Esophagus muscularis mucosa (tissue), 4 donors: ENCODE measurements around the gene SECTM1. TPM values are rescaled to one million over a fixed set of nuclear protein-coding genes. Genes with fewer than 3 reads are reported as not detected.

Experiments used
- DNase-seq: peaks from one replicate; pipeline ENCODE4 v3.0.0-alpha.2; 2017; ENCODE audit errors: extremely low spot score
- H3K27ac ChIP-seq, 4 donors: fragments of 200-600 bp; sonication (generic); replicated peaks in 1 of 4; 1 replicate in 3 of 4; 2 replicates in 1 of 4; pipeline ENCODE4 v1.5.1; 2016 to 2019; ENCODE audit warnings: mild to moderate bottlenecking in 1 of 4
- H3K27me3 ChIP-seq, 4 donors: fragments of 200-600 bp; sonication (generic); one replicate each; pipeline versions ENCODE4 v1.5.1 to v1.6.0; 2016 to 2019
- H3K36me3 ChIP-seq, 4 donors: fragments of 200-600 bp; sonication (generic); one replicate each; pipeline ENCODE4 v1.5.1; 2016 to 2019
- H3K4me1 ChIP-seq, 4 donors: fragments of 200-600 bp; sonication (generic); one replicate each; pipeline ENCODE4 v1.5.1; 2016 to 2019
- H3K4me3 ChIP-seq, 4 donors: fragments of 200-600 bp; sonication (generic); 1 replicate in 2 of 4; 2 replicates in 2 of 4; pipeline ENCODE4 v1.5.1; 2016 to 2019; ENCODE audit warnings: mild to moderate bottlenecking in 4 of 4, moderate library complexity in 1 of 4
- H3K9me3 ChIP-seq, 4 donors: fragments of 200-600 bp; sonication (generic); 1 replicate in 3 of 4; 2 replicates in 1 of 4; pipeline ENCODE4 v1.5.1; 2016 to 2019
- EP300 ChIP-seq: sonication (generic); formaldehyde crosslinking; IDR thresholded peaks from one replicate; pipeline ENCODE4 v1.6.1; 2017; ENCODE audit warnings: antibody characterized with exemption
- POLR2A ChIP-seq: fragments of 450-650 bp; IDR thresholded peaks from one replicate; pipeline ENCODE4 v1.6.1; 2017; ENCODE audit warnings: antibody characterized with exemption, moderate library complexity, mild to moderate bottlenecking, low read depth
- POLR2AphosphoS5 ChIP-seq, 2 donors: sonication (generic); formaldehyde crosslinking; IDR thresholded peaks; one replicate each; pipeline ENCODE4 v1.6.1; 2017; ENCODE audit warnings: antibody characterized with exemption in 2 of 2
- WGBS: methylation state at CpG from one replicate; pipeline ENCODE4 v1.1.5; 2018; 5-methylcytosine and 5-hydroxymethylcytosine counted together
- intact Hi-C: fragments of 100-400 bp; cut with DNase I; formaldehyde crosslinking; loops from one replicate; pipeline ENCODE4 v1.15.1; 2023
- total RNA-seq, 4 donors: library from RNA; depleted of rRNA; stranded (reverse); fragments of >200 nt; gene quantifications; one replicate each; pipeline versions ENCODE4 v1.1.0 to v1.2.1, GENCODE V29; 2016
- TF ChIP-seq, protein P1 (sequence below), 3 experiments: fragments of 200-600 bp in 2 of 3; fragments of 450-650 bp in 1 of 3; sonication (generic) in 2 of 3; IDR thresholded peaks; one replicate each; pipeline ENCODE4 v1.5.1; 2017 to 2019; ENCODE audit warnings: antibody characterized with exemption in 3 of 3, mild to moderate bottlenecking in 2 of 3, moderate library complexity in 1 of 3

Gene SECTM1
- total RNA-seq, 4 donors from 2014 or later = 10.0 to 41.1 (median 22.2) TPM

DNA sequence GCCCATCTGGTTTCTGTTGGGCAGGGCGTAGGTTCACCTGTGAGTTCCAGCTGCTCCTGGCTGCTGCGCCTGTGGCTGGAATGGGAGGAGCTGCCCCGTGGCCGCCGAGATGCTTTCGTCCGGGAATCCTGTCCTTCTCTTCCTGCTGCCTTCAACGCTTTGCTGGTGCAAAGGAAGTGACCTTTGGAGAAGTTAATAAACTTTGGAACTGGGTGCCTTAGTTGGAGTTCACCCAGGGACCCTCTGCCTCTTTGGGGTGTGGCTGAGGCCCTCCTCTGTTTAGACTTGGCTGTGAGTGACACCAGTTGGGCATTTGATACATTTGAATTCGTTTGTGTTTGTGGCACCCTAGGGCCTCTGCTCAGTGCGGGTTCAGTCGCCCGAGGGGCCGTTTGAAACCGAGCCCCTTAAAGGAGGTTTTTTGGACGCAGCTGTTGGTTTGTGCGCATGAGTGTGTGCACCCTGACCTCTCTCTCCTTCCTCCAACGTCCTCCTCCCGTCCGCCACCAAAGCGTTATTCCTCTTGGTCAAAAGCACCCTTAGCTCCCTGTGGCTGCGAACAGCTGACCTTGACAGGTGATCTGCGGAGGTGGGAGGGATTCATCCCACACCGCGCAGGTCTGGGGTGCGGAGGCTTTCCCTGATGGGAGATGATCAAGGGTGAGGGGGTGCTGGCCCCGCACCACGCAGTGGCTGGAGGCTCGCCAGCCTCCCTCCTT is 9.0 kb upstream of the SECTM1 start:
- Histone ChIP-seq H3K27me3 (peaks cover 0 to 5% (median 0%) of the 10 kb centered on the region in 4 donors), H3K36me3 (no peaks in the 10 kb centered on the region), H3K4me3 (no peak overlapping the region), H3K9me3 (no peaks in the 10 kb centered on the region), H3K4me1 (peaks cover 13 to 21% (median 18%) of the 10 kb centered on the region in 4 donors), H3K27ac (no peak overlapping the region)
- DNase-seq = no peak
- no peak for TF ChIP-seq EP300
- TF ChIP-seq, protein P1, sequence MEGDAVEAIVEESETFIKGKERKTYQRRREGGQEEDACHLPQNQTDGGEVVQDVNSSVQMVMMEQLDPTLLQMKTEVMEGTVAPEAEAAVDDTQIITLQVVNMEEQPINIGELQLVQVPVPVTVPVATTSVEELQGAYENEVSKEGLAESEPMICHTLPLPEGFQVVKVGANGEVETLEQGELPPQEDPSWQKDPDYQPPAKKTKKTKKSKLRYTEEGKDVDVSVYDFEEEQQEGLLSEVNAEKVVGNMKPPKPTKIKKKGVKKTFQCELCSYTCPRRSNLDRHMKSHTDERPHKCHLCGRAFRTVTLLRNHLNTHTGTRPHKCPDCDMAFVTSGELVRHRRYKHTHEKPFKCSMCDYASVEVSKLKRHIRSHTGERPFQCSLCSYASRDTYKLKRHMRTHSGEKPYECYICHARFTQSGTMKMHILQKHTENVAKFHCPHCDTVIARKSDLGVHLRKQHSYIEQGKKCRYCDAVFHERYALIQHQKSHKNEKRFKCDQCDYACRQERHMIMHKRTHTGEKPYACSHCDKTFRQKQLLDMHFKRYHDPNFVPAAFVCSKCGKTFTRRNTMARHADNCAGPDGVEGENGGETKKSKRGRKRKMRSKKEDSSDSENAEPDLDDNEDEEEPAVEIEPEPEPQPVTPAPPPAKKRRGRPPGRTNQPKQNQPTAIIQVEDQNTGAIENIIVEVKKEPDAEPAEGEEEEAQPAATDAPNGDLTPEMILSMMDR (IDR thresholded peaks at IDR 0.05) = no peak
- no peak for TF ChIP-seq POLR2A
- no peak for TF ChIP-seq POLR2AphosphoS5 (IDR thresholded peaks at IDR 0.05)
- whole genome bisulfite sequencing = 83% methylated on average over 28 of the region's 28 CpGs
- intact Hi-C loops = no loop called here

- intact Hi-C loops = no loop called here
Measured at GRCh38 chr17:82339634-82340580, 6.3 kb upstream of the SECTM1 start.

GRCh38 chr17:82338858-82339633 is 5.5 kb upstream of the SECTM1 start:
- Histone ChIP-seq H3K27ac (peak overlapping the region; percentile 70 to 81 (median 76)), H3K9me3 (no peaks in the 10 kb centered on the region), H3K36me3 (no peaks in the 10 kb centered on the region), H3K4me1 (peaks cover 27 to 40% (median 37%) of the 10 kb centered on the region in 4 donors), H3K4me3 (peak overlapping the region; percentile 43 to 54 (median 50)), H3K27me3 (peaks cover 0 to 4% (median 0%) of the 10 kb centered on the region in 4 donors)
- intact Hi-C loops = no loop called here
- DNase-seq = no peak
- TF ChIP-seq, protein P1 (IDR thresholded peaks at IDR 0.05) = no peak
- peak; percentile 60 to 78 for TF ChIP-seq POLR2AphosphoS5 (IDR thresholded peaks at IDR 0.05)
- 24% methylated on average over 22 of the region's 29 CpGs for WGBS

More at GRCh38 chr17:82339634-82340580, 6.3 kb upstream of the SECTM1 start:
- no peaks in the 10 kb centered on the region for H3K9me3 ChIP-seq
- no peaks in the 10 kb centered on the region for H3K36me3 ChIP-seq
- H3K27ac ChIP-seq = peak overlapping the region; percentile 70 to 81 (median 76)
- no peak for TF ChIP-seq POLR2A
- TF ChIP-seq POLR2AphosphoS5 (IDR thresholded peaks at IDR 0.05) = no peak
- TF ChIP-seq, protein P1 (IDR thresholded peaks at IDR 0.05) = no peak
- no peak for TF ChIP-seq EP300
- DNase-seq = no peak
- peaks cover 18 to 32% (median 29%) of the 10 kb centered on the region in 4 donors for H3K4me1 ChIP-seq
- 70% methylated on average over 6 of the region's 10 CpGs for WGBS
- H3K27me3 ChIP-seq = no peaks in the 10 kb centered on the region
- H3K4me3 ChIP-seq = peak overlapping the region; percentile 43 to 54 (median 50)

GRCh38 chr17:82334622-82335394 is 1.2 kb upstream of the SECTM1 start:
- H3K4me3 ChIP-seq = peak overlapping the region; percentile 61 to 71 (median 70)
- peak overlapping the region; percentile 70 to 75 (median 72) for H3K27ac ChIP-seq
- no peaks in the 10 kb centered on the region for H3K9me3 ChIP-seq
- TF ChIP-seq POLR2AphosphoS5 (IDR thresholded peaks at IDR 0.05) (peak in 1 of 2 donors; percentile 14), POLR2A (no peak), EP300 (no peak)
- TF ChIP-seq, protein P1 (IDR thresholded peaks at IDR 0.05) = no peak
- H3K36me3 ChIP-seq = no peaks in the 10 kb centered on the region
- peaks cover 0 to 29% (median 0%) of the 10 kb centered on the region in 4 donors for H3K27me3 ChIP-seq
- intact Hi-C loops = no loop called here
- WGBS = 37% methylated on average over 12 of the region's 16 CpGs
- no peak for DNase-seq
- peaks cover 44 to 74% (median 70%) of the 10 kb centered on the region in 4 donors for H3K4me1 ChIP-seq
